ENCODE data around the gene SAMD1. TPM values are rescaled to one million over a fixed set of nuclear protein-coding genes. Genes with fewer than 3 reads are reported as not detected.
A peak's percentile ranks its signal among the peaks of the same experiment; 100 is the strongest.

Gene SAMD1
- total and polyA plus RNA-seq, 2 of the 13 experiments (the other 11 are each of a cell fraction or from before 2014, with no cell fraction given) = 17.5 to 45.0 TPM

DNA sequence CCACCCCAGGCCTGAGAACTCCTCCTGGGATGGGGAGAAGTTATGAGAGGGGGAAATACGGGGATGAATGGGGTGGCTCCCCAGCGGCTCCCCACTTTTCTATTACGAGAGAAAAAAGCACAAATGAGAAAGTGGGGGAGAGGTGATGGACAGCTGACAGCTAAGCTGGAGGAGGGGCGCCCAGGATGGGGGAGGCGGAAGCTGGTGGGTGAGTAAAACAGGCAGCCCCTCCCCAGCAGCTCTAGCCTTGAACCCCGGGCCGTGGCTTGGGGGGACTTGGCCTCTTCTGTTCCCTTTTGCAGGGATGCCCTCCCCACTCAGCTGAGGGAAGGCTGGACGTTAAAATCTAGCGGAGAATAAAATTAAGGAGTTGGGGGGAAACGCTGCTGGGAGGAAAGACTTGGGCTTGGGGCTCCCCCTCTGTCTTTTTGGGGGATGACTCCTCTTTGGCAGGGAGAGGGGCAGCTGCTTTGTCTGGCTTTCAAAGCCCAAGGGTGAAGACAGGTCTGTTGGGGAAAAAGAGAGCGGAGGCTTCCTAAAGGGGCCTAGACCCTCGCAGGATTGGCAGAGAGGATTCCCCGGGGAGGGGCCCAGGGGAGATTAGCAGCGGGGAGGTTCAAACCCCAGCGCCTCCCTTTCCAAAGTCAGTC is 1.4 kb upstream of the SAMD1 start (continued):
- TF ChIP-seq, protein P1, sequence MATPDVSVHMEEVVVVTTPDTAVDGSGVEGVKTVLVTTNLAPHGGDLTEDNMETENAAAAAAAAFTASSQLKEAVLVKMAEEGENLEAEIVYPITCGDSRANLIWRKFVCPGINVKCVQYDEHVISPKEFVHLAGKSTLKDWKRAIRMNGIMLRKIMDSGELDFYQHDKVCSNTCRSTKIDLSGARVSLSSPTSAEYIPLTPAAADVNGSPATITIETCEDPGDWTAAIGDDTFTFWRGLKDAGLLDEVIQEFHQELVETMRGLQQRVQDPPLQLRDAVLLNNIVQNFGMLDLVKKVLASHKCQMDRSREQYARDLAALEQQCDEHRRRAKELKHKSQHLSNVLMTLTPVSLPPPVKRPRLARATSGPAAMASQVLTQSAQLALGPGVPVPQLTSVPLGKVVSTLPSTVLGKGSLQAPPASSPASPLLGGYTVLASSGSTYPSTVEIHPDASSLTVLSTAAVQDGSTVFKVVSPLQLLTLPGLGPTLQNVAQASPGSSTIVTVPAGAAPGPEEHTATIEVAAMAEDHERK (CRISPR knock-in tag; IDR thresholded peaks at IDR 0.05; ENCODE audit: low read depth) = no peak
- TF ChIP-seq, protein P2, sequence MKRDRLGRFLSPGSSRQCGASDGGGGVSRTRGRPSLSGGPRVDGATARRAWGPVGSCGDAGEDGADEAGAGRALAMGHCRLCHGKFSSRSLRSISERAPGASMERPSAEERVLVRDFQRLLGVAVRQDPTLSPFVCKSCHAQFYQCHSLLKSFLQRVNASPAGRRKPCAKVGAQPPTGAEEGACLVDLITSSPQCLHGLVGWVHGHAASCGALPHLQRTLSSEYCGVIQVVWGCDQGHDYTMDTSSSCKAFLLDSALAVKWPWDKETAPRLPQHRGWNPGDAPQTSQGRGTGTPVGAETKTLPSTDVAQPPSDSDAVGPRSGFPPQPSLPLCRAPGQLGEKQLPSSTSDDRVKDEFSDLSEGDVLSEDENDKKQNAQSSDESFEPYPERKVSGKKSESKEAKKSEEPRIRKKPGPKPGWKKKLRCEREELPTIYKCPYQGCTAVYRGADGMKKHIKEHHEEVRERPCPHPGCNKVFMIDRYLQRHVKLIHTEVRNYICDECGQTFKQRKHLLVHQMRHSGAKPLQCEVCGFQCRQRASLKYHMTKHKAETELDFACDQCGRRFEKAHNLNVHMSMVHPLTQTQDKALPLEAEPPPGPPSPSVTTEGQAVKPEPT (CRISPR knock-in tag; IDR thresholded peaks at IDR 0.05; ENCODE audit: low read depth) = no peak
- TF ChIP-seq RARA (CRISPR knock-in tag; IDR thresholded peaks at IDR 0.05) (peak; percentile 42; the same call in 1 of the 2 replicates), ASH2L (IDR thresholded peaks at IDR 0.05; ENCODE audit: insufficient read length, low read depth, low read length) (no peak), ZNF549 (CRISPR knock-in tag; IDR thresholded peaks at IDR 0.05) (no peak), BHLHE40 (IDR thresholded peaks at IDR 0.05; ENCODE audit: low read length) (no peak), MEIS2 (CRISPR knock-in tag; IDR thresholded peaks at IDR 0.05) (peak; percentile 70; the same call in 1 of the 2 replicates), ZC3H13 (CRISPR knock-in tag; IDR thresholded peaks at IDR 0.05) (no peak), MIER3 (CRISPR knock-in tag; IDR thresholded peaks at IDR 0.05; ENCODE audit: borderline replicate concordance) (no peak), REXO4 (CRISPR knock-in tag; IDR thresholded peaks at IDR 0.05; ENCODE audit: borderline replicate concordance) (no peak), ZNF160 (CRISPR knock-in tag; IDR thresholded peaks at IDR 0.05) (no peak), NR2F6 (IDR thresholded peaks at IDR 0.05) (0 out of 2 replicates have a peak, but pooled peaks have one; percentile 2), NR2F6 (CRISPR knock-in tag; IDR thresholded peaks at IDR 0.05) (no peak), ZBTB7B (CRISPR knock-in tag; IDR thresholded peaks at IDR 0.05) (no peak), ELF3 (CRISPR knock-in tag; IDR thresholded peaks at IDR 0.05) (peak; percentile 63; the same call in 1 of the 2 replicates), TARDBP (CRISPR knock-in tag; IDR thresholded peaks at IDR 0.05) (no peak), ZBTB21 (CRISPR knock-in tag; IDR thresholded peaks at IDR 0.05) (no peak), RELA (CRISPR knock-in tag; IDR thresholded peaks at IDR 0.05) (no peak), ELF4 (CRISPR knock-in tag; IDR thresholded peaks at IDR 0.05; ENCODE audit: borderline replicate concordance) (no peak), SRSF9 (IDR thresholded peaks at IDR 0.05; ENCODE audit: borderline replicate concordance, insufficient read depth, low read depth, low read length, poor library complexity, severe bottlenecking) (no peak), SMAD1 (CRISPR knock-in tag; IDR thresholded peaks at IDR 0.05; ENCODE audit: borderline replicate concordance, low read depth) (no peak), TCF7 (IDR thresholded peaks at IDR 0.05; ENCODE audit: low read depth) (no peak)
- TF ChIP-seq, protein P3, sequence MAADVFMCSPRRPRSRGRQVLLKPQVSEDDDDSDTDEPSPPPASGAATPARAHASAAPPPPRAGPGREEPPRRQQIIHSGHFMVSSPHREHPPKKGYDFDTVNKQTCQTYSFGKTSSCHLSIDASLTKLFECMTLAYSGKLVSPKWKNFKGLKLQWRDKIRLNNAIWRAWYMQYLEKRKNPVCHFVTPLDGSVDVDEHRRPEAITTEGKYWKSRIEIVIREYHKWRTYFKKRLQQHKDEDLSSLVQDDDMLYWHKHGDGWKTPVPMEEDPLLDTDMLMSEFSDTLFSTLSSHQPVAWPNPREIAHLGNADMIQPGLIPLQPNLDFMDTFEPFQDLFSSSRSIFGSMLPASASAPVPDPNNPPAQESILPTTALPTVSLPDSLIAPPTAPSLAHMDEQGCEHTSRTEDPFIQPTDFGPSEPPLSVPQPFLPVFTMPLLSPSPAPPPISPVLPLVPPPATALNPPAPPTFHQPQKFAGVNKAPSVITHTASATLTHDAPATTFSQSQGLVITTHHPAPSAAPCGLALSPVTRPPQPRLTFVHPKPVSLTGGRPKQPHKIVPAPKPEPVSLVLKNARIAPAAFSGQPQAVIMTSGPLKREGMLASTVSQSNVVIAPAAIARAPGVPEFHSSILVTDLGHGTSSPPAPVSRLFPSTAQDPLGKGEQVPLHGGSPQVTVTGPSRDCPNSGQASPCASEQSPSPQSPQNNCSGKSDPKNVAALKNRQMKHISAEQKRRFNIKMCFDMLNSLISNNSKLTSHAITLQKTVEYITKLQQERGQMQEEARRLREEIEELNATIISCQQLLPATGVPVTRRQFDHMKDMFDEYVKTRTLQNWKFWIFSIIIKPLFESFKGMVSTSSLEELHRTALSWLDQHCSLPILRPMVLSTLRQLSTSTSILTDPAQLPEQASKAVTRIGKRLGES (CRISPR knock-in tag; IDR thresholded peaks at IDR 0.05; ENCODE audit: borderline replicate concordance) = no peak
- TF ChIP-seq, protein P4, sequence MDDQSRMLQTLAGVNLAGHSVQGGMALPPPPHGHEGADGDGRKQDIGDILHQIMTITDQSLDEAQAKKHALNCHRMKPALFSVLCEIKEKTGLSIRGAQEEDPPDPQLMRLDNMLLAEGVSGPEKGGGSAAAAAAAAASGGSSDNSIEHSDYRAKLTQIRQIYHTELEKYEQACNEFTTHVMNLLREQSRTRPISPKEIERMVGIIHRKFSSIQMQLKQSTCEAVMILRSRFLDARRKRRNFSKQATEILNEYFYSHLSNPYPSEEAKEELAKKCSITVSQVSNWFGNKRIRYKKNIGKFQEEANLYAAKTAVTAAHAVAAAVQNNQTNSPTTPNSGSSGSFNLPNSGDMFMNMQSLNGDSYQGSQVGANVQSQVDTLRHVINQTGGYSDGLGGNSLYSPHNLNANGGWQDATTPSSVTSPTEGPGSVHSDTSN (CRISPR knock-in tag; IDR thresholded peaks at IDR 0.05; ENCODE audit: borderline replicate concordance) = no peak
